SK-N-SH (cell line): ENCODE results near the gene FLRT3. TPM values are rescaled to one million over a fixed set of nuclear protein-coding genes. Genes with fewer than 3 reads are reported as not detected.

Experiments
- CTCF ChIA-PET: fragments of 300-600, 350-600 bp; formaldehyde crosslinking; extraction: SDS; loops from one replicate; lab custom pipeline; 2021; lab: Yijun Ruan, JAX
- POLR2A ChIA-PET: fragments of 350-600 bp; sonication (Branson Sonifier 250); formaldehyde crosslinking; extraction: SDS; loops from one replicate; lab custom pipeline; 2020; ENCODE audit warnings: antibody characterized with exemption, inconsistent platforms; lab: Yijun Ruan, JAX
- DNase-seq: peaks from one replicate; pipeline ENCODE4 v3.0.0; 2012
- H2AFZ ChIP-seq: fragments of 200-600 bp; sonication (generic); 2 replicates; pipeline ENCODE4 v1.8.1; 2016; ENCODE audit warnings: antibody characterized with exemption, mild to moderate bottlenecking, low read depth
- H3F3A ChIP-seq: fragments of 200-600 bp; sonication (generic); replicated peaks from 2 replicates; pipeline ENCODE3; 2016; ENCODE audit warnings: antibody characterized with exemption, mild to moderate bottlenecking; ENCODE audit not compliant: insufficient read depth
- H3K27ac ChIP-seq, 2 experiments: fragments of 200-500 bp in 1 of 2; fragments of 200-600 bp in 1 of 2; sonication (Bioruptor generic) in 1 of 2; sonication (generic), shearing (Covaris generic) in 1 of 2; 2 replicates each; pipeline versions ENCODE4 v1.5.1 to v1.6.1; 2014 to 2016; ENCODE audit warnings: low read depth in 2 of 2, inconsistent platforms in 1 of 2, low read length in 1 of 2, mild to moderate bottlenecking in 1 of 2, mixed read lengths in 1 of 2
- H3K27me3 ChIP-seq: fragments of 200-600 bp; sonication (generic), shearing (Covaris generic); 2 replicates; pipeline ENCODE4 v1.6.1; 2016; ENCODE audit warnings: mixed run types; ENCODE audit not compliant: insufficient read depth
- H3K36me3 ChIP-seq, 2 experiments: fragments of 200-500 bp in 1 of 2; fragments of 200-600 bp in 1 of 2; sonication (Bioruptor generic) in 1 of 2; sonication (generic) in 1 of 2; replicated peaks in 1 of 2; 2 replicates each; pipeline versions ENCODE3 to v1.5.1; 2014 to 2016; ENCODE audit warnings: low read length in 1 of 2, mild to moderate bottlenecking in 1 of 2; ENCODE audit not compliant: insufficient read depth in 2 of 2, control insufficient read depth in 1 of 2
- H3K4me1 ChIP-seq, 2 experiments: fragments of 200-500 bp in 1 of 2; fragments of 200-600 bp in 1 of 2; sonication (Bioruptor generic) in 1 of 2; sonication (generic), shearing (Covaris generic) in 1 of 2; 2 replicates each; pipeline versions ENCODE4 v1.5.1 to v1.6.1; 2014 to 2016; ENCODE audit warnings: low read depth in 1 of 2, low read length in 1 of 2, mixed run types in 1 of 2; ENCODE audit not compliant: insufficient read depth in 2 of 2, control insufficient read depth in 1 of 2
- H3K4me2 ChIP-seq: fragments of 200-600 bp; sonication (generic), shearing (Covaris generic); 2 replicates; pipeline ENCODE4 v1.6.1; 2017; ENCODE audit warnings: mixed run types
- H3K4me3 ChIP-seq, 2 experiments: fragments of 200-500 bp in 1 of 2; fragments of 200-600 bp in 1 of 2; sonication (Bioruptor generic) in 1 of 2; sonication (generic), shearing (Covaris generic) in 1 of 2; 2 replicates each; pipeline versions ENCODE4 v1.5.1 to v1.8.1; 2014 to 2016; ENCODE audit warnings: low read depth in 2 of 2, inconsistent platforms in 1 of 2, low read length in 1 of 2, mild to moderate bottlenecking in 1 of 2, mixed read lengths in 1 of 2, moderate library complexity in 1 of 2
- H3K79me2 ChIP-seq: fragments of 200-600 bp; sonication (generic); 2 replicates; pipeline ENCODE4 v1.8.1; 2017; ENCODE audit warnings: mild to moderate bottlenecking; ENCODE audit not compliant: insufficient read depth
- H3K9ac ChIP-seq: fragments of 200-600 bp; sonication (generic); 2 replicates; pipeline ENCODE4 v1.6.1; 2017; ENCODE audit warnings: mixed run types
- H3K9me2 ChIP-seq: fragments of 200-600 bp; sonication (generic); 2 replicates; pipeline ENCODE4 v1.6.1; 2017; ENCODE audit warnings: mixed run types
- H3K9me3 ChIP-seq: fragments of 200-600 bp; sonication (generic); 2 replicates; pipeline ENCODE4 v1.6.1; 2017; ENCODE audit warnings: mixed run types, mild to moderate bottlenecking, moderate library complexity
- H4K20me1 ChIP-seq: fragments of 200-600 bp; sonication (generic); 2 replicates; pipeline ENCODE4 v1.6.1; 2017; ENCODE audit warnings: mild to moderate bottlenecking, mixed run types; ENCODE audit not compliant: insufficient read depth
- GATA2 ChIP-seq: sonication (generic); formaldehyde crosslinking; IDR thresholded peaks from 2 replicates; pipeline ENCODE4 v1.5.0; 2020; ENCODE audit warnings: mild to moderate bottlenecking, missing genetic modification reagents
- JUND ChIP-seq: IDR thresholded peaks from 2 replicates; pipeline ENCODE4 v1.4.0; 2012
- NFIC ChIP-seq: IDR thresholded peaks from 2 replicates; pipeline ENCODE4 v1.4.0; 2012; ENCODE audit warnings: borderline replicate concordance
- PBX3 ChIP-seq: IDR thresholded peaks from 2 replicates; pipeline ENCODE4; 2012
- RAD21 ChIP-seq: IDR thresholded peaks from 2 replicates; pipeline ENCODE4 v1.6.1; 2012; ENCODE audit warnings: mild to moderate bottlenecking, low read length
- RFX5 ChIP-seq: IDR thresholded peaks from 2 replicates; pipeline ENCODE4 v1.6.1; 2012; ENCODE audit warnings: mild to moderate bottlenecking, improper control_type of control experiment, low read length
- RXRA ChIP-seq: IDR thresholded peaks from 2 replicates; pipeline ENCODE4 v1.4.0; 2012; ENCODE audit warnings: low read depth, mild to moderate bottlenecking, borderline replicate concordance
- SMC3 ChIP-seq: IDR thresholded peaks from 2 replicates; pipeline ENCODE4 v1.6.1; 2012; ENCODE audit warnings: low read depth, low read length, improper control_type of control experiment
- ZBTB33 ChIP-seq: IDR thresholded peaks from 2 replicates; pipeline ENCODE4 v1.4.0; 2012; ENCODE audit warnings: low read depth, borderline replicate concordance
- WGBS: methylation state at CpG from one replicate; pipeline ENCODE4 v1.1.6; 2017; ENCODE audit warnings: low lambda C conversion rate; 5-methylcytosine and 5-hydroxymethylcytosine counted together
- polyA plus RNA-seq, 3 experiments: library from polyadenylated mRNA; depleted of rRNA; stranded (reverse); fragments of >200 nt; gene quantifications; 2 replicates each; pipeline ENCODE4 v1.2.3, GENCODE V29; 2012
- TF ChIP-seq, protein P1 (sequence below): fragments of 200-600 bp; sonication (generic); IDR thresholded peaks from 2 replicates; pipeline ENCODE4 v1.6.1; 2017; ENCODE audit warnings: antibody characterized with exemption, mild to moderate bottlenecking, moderate library complexity

Gene FLRT3
- polyA plus RNA-seq, 1 of the 3 experiments (the other 2 are of a cell fraction): 1.8 TPM

- TF ChIP-seq ZBTB33 (no peak), PBX3 (no peak), SMC3 (no peak)
Measured at GRCh38 chr20:14342918-14343317, 5.5 kb upstream of the FLRT3 start (continued).

- Histone ChIP-seq H3K36me3 (no peaks in the 10 kb centered on the region), H3K9me3 (no peaks in the 10 kb centered on the region), H3K9ac (no peak overlapping the region), H3K4me2 (no peak overlapping the region), H3K4me3 (no peak overlapping the region), H3K4me1 (peaks cover 0 to 2% of the 10 kb centered on the region in 2 experiments; a peak in 2 of 4 replicates), H4K20me1 (no peaks in the 10 kb centered on the region), H3K27me3 (no peaks in the 10 kb centered on the region), H3F3A (no peaks in the 10 kb centered on the region), H2AFZ (no peak overlapping the region), H3K27ac (no peak overlapping the region), H3K9me2 (no peaks in the 10 kb centered on the region), H3K79me2 (no peaks in the 10 kb centered on the region)
- DNase-seq: no peak
- ChIA-PET POLR2A (no interaction called here), CTCF (no interaction called here)
- TF ChIP-seq RXRA: no peak
- TF ChIP-seq RFX5: no peak
- TF ChIP-seq, protein P1, sequence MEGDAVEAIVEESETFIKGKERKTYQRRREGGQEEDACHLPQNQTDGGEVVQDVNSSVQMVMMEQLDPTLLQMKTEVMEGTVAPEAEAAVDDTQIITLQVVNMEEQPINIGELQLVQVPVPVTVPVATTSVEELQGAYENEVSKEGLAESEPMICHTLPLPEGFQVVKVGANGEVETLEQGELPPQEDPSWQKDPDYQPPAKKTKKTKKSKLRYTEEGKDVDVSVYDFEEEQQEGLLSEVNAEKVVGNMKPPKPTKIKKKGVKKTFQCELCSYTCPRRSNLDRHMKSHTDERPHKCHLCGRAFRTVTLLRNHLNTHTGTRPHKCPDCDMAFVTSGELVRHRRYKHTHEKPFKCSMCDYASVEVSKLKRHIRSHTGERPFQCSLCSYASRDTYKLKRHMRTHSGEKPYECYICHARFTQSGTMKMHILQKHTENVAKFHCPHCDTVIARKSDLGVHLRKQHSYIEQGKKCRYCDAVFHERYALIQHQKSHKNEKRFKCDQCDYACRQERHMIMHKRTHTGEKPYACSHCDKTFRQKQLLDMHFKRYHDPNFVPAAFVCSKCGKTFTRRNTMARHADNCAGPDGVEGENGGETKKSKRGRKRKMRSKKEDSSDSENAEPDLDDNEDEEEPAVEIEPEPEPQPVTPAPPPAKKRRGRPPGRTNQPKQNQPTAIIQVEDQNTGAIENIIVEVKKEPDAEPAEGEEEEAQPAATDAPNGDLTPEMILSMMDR: no peak
- TF ChIP-seq NFIC: no peak
- TF ChIP-seq JUND: no peak
- WGBS: 80% methylated on average over 4 of the region's 4 CpGs
Measured at GRCh38 chr20:14341801-14342200, 4.4 kb upstream of the FLRT3 start.

GRCh38 chr20:14336686-14337085 is 726 bp downstream of the FLRT3 start:
- Histone ChIP-seq H3K4me3 (peak overlapping the region; percentile 65), H4K20me1 (no peaks in the 10 kb centered on the region), H3K9me2 (no peaks in the 10 kb centered on the region), H3K4me1 (peaks cover 0 to 4% of the 10 kb centered on the region in 2 experiments; a peak in 2 of 4 replicates), H3K27me3 (no peaks in the 10 kb centered on the region), H3K27ac (peak overlapping the region; percentile 45 to 80; a peak in 2 of 4 replicates), H3F3A (no peaks in the 10 kb centered on the region), H3K4me2 (peak overlapping the region; percentile 73), H3K9me3 (no peaks in the 10 kb centered on the region), H2AFZ (peak overlapping the region; percentile 85), H3K36me3 (no peaks in the 10 kb centered on the region), H3K9ac (peak overlapping the region; percentile 53; the same call in 1 of the 2 replicates), H3K79me2 (no peaks in the 10 kb centered on the region)
- DNase-seq: no peak
- ChIA-PET CTCF (interaction anchor here (0.6 to 1.9 kb wide), 18 partner anchors 39 to 1907 kb away, joined by 3 to 6 read pairs (median 3); no protein-coding TSS in a partner anchor), POLR2A (no interaction called here)
- no peak for TF ChIP-seq GATA2 (CRISPR knock-in tag)
- TF ChIP-seq RAD21: peak; percentile 23; the same call in 1 of the 2 replicates
- WGBS: 37% methylated on average over 4 of the region's 4 CpGs
